IPS DF 19.7 (cell line): Measurements from ENCODE around the gene KRTAP12-4.
"Not testable (repeated sequence)": the region's sequence is repeated elsewhere in the genome, so short reads cannot be mapped to it uniquely, and the experiment has no call there.

Experiments used
- DNase-seq: peaks from one replicate; pipeline ENCODE4 v3.0.0-alpha.2; 2013; ENCODE audit warnings: low read depth, low spot score

The KRTAP12-4 gene

GRCh38 chr21:44686843-44687561 is 32.5 kb upstream of the KRTAP12-4 start:
- DNase-seq, result no peak

- DNase-seq, result no peak
Measured at GRCh38 chr21:44686000-44686781, 31.7 kb upstream of the KRTAP12-4 start.

- DNase-seq, result not testable (repeated sequence)
Measured at GRCh38 chr21:44685050-44685449, 30.6 kb upstream of the KRTAP12-4 start.

- DNase-seq, result no peak
Measured at GRCh38 chr21:44684483-44684882, 30.0 kb upstream of the KRTAP12-4 start.

- no peak for DNase-seq
Measured at GRCh38 chr21:44684077-44684476, 29.6 kb upstream of the KRTAP12-4 start.

- no peak for DNase-seq
Measured at GRCh38 chr21:44682580-44683151, 28.2 kb upstream of the KRTAP12-4 start.

GRCh38 chr21:44681861-44682579 is 27.6 kb upstream of the KRTAP12-4 start, which contains the start of gene KRTAP12-1:
Gene KRTAP12-1, minus strand, starts transcription at chr21:44682163. Its CDS starts 40 bp downstream, at chr21:44682123.
- DNase-seq, result no peak

- no peak for DNase-seq
Measured at GRCh38 chr21:44681152-44681551, 26.7 kb upstream of the KRTAP12-4 start.

GRCh38 chr21:44677881-44678280 is 23.4 kb upstream of the KRTAP12-4 start:
- no peak for DNase-seq

GRCh38 chr21:44671911-44672310 is 17.5 kb upstream of the KRTAP12-4 start:
- no peak for DNase-seq

- DNase-seq, result no peak
Measured at GRCh38 chr21:44670642-44671432, 16.4 kb upstream of the KRTAP12-4 start.

- no peak for DNase-seq
Measured at GRCh38 chr21:44667612-44668011, 13.2 kb upstream of the KRTAP12-4 start.

- DNase-seq, result no peak
Measured at GRCh38 chr21:44666401-44667320, 12.2 kb upstream of the KRTAP12-4 start, which contains the start of gene KRTAP12-2. Gene KRTAP12-2, minus strand, starts transcription at chr21:44666927. Its CDS starts 41 bp downstream, at chr21:44666886.

GRCh38 chr21:44664691-44665090 is 10.2 kb upstream of the KRTAP12-4 start:
- DNase-seq, result no peak

- peak; percentile 30 for DNase-seq
Measured at GRCh38 chr21:44661567-44661966, 7.1 kb upstream of the KRTAP12-4 start.

- DNase-seq, result no peak
Measured at GRCh38 chr21:44658913-44659595, 4.6 kb upstream of the KRTAP12-4 start.

GRCh38 chr21:44658541-44658910 is 4.1 kb upstream of the KRTAP12-4 start:
- no peak for DNase-seq

GRCh38 chr21:44657635-44658540 is 3.4 kb upstream of the KRTAP12-4 start, which contains the start of gene KRTAP12-3:
Gene KRTAP12-3, plus strand, starts transcription at chr21:44657932. Its CDS starts 48 bp downstream, at chr21:44657980.
- no peak for DNase-seq
